ENCODE data around the gene IRX3. TPM values are rescaled to one million over a fixed set of nuclear protein-coding genes. Genes with fewer than 3 reads are reported as not detected.

IRX3 gene
- polyA plus RNA-seq (2013, experiment 1 of 4): 38.6 TPM
- polyA plus RNA-seq (2013, experiment 2 of 4): 42.1 TPM
- polyA plus RNA-seq (2013, experiment 3 of 4): 51.7 TPM
- polyA plus RNA-seq (2013, experiment 4 of 4): 56.5 TPM

GRCh38 chr16:54286366-54287130 is at the start of gene IRX3:
Gene IRX3 (minus strand): TSS chr16:54286787. CDS start chr16:54286050, 737 bp downstream.
- WGBS, 2 experiments: 0% methylated on average over 67 of the region's 67 CpGs
- Histone ChIP-seq H3K27ac (ENCODE audit: insufficient read depth, low read depth, low read length, poor library complexity, severe bottlenecking) (peak within 1 kb of the TSS; percentile 97), H3K4me3 (ENCODE audit: insufficient read depth, low read depth, low read length) (peak within 1 kb of the TSS; percentile 80), H3K9me3 (ENCODE audit: control insufficient read depth, low read length) (no peaks in the 10 kb centered on the region), H3K27me3 (ENCODE audit: control insufficient read depth, insufficient read depth, low read length, poor library complexity, severe bottlenecking) (peaks cover 87% of the 10 kb centered on the region), H3K4me1 (ENCODE audit: control insufficient read depth, insufficient read depth, low read length) (peaks cover 14% of the 10 kb centered on the region), H3K36me3 (ENCODE audit: control insufficient read depth, insufficient read depth, low read length) (no peaks in the 10 kb centered on the region)

- no peak overlapping the region for H3K27ac ChIP-seq (ENCODE audit: insufficient read depth, low read depth, low read length, poor library complexity, severe bottlenecking)
- H3K4me3 ChIP-seq (ENCODE audit: insufficient read depth, low read depth, low read length): no peak overlapping the region
- no peaks in the 10 kb centered on the region for H3K27me3 ChIP-seq (ENCODE audit: control insufficient read depth, insufficient read depth, low read length, poor library complexity, severe bottlenecking)
- H3K36me3 ChIP-seq (ENCODE audit: control insufficient read depth, insufficient read depth, low read length): no peaks in the 10 kb centered on the region
- peaks cover 17% of the 10 kb centered on the region for H3K4me1 ChIP-seq (ENCODE audit: control insufficient read depth, insufficient read depth, low read length)
- H3K9me3 ChIP-seq (ENCODE audit: control insufficient read depth, low read length): no peaks in the 10 kb centered on the region
- 91 to 98% methylated on average over 3 of the region's 3 CpGs for WGBS, 2 experiments
These were observed 48.6 kb upstream of the IRX3 start for GRCh38 chr16:54335230-54335629.

GRCh38 chr16:54334208-54334607 is 47.6 kb upstream of the IRX3 start:
- Histone ChIP-seq H3K4me3 (ENCODE audit: insufficient read depth, low read depth, low read length) (no peak overlapping the region), H3K27me3 (ENCODE audit: control insufficient read depth, insufficient read depth, low read length, poor library complexity, severe bottlenecking) (no peaks in the 10 kb centered on the region)
- 87% methylated on average over 2 of the region's 2 CpGs for WGBS, 2 experiments

GRCh38 chr16:54331241-54332002 is 44.8 kb upstream of the IRX3 start:
- Histone ChIP-seq H3K9me3 (ENCODE audit: control insufficient read depth, low read length) (no peaks in the 10 kb centered on the region), H3K27me3 (ENCODE audit: control insufficient read depth, insufficient read depth, low read length, poor library complexity, severe bottlenecking) (no peaks in the 10 kb centered on the region), H3K4me1 (ENCODE audit: control insufficient read depth, insufficient read depth, low read length) (peaks cover 15% of the 10 kb centered on the region), H3K4me3 (ENCODE audit: insufficient read depth, low read depth, low read length) (no peak overlapping the region), H3K36me3 (ENCODE audit: control insufficient read depth, insufficient read depth, low read length) (no peaks in the 10 kb centered on the region), H3K27ac (ENCODE audit: insufficient read depth, low read depth, low read length, poor library complexity, severe bottlenecking) (peak overlapping the region; percentile 31)
- 15 to 20% methylated on average over 7 of the region's 7 CpGs for WGBS, 2 experiments

More at GRCh38 chr16:54334208-54334607, 47.6 kb upstream of the IRX3 start:
- Histone ChIP-seq H3K36me3 (ENCODE audit: control insufficient read depth, insufficient read depth, low read length) (no peaks in the 10 kb centered on the region), H3K9me3 (ENCODE audit: control insufficient read depth, low read length) (no peaks in the 10 kb centered on the region), H3K4me1 (ENCODE audit: control insufficient read depth, insufficient read depth, low read length) (peaks cover 21% of the 10 kb centered on the region), H3K27ac (ENCODE audit: insufficient read depth, low read depth, low read length, poor library complexity, severe bottlenecking) (no peak overlapping the region)

GRCh38 chr16:54327609-54328008 is 41.0 kb upstream of the IRX3 start:
- WGBS, 2 experiments: 88 to 94% methylated on average over 5 of the region's 5 CpGs
- no peak overlapping the region for H3K27ac ChIP-seq (ENCODE audit: insufficient read depth, low read depth, low read length, poor library complexity, severe bottlenecking)
- no peaks in the 10 kb centered on the region for H3K9me3 ChIP-seq (ENCODE audit: control insufficient read depth, low read length)

GRCh38 chr16:54326266-54326662 is 39.7 kb upstream of the IRX3 start:
- 88 to 98% methylated on average over 3 of the region's 3 CpGs for WGBS, 2 experiments
- Histone ChIP-seq H3K27ac (ENCODE audit: insufficient read depth, low read depth, low read length, poor library complexity, severe bottlenecking) (no peak overlapping the region), H3K9me3 (ENCODE audit: control insufficient read depth, low read length) (no peaks in the 10 kb centered on the region), H3K4me1 (ENCODE audit: control insufficient read depth, insufficient read depth, low read length) (peaks cover 13% of the 10 kb centered on the region), H3K27me3 (ENCODE audit: control insufficient read depth, insufficient read depth, low read length, poor library complexity, severe bottlenecking) (no peaks in the 10 kb centered on the region), H3K4me3 (ENCODE audit: insufficient read depth, low read depth, low read length) (no peak overlapping the region), H3K36me3 (ENCODE audit: control insufficient read depth, insufficient read depth, low read length) (no peaks in the 10 kb centered on the region)

More at GRCh38 chr16:54327609-54328008, 41.0 kb upstream of the IRX3 start:
- no peak overlapping the region for H3K4me3 ChIP-seq (ENCODE audit: insufficient read depth, low read depth, low read length)
- H3K36me3 ChIP-seq (ENCODE audit: control insufficient read depth, insufficient read depth, low read length): no peaks in the 10 kb centered on the region
- no peaks in the 10 kb centered on the region for H3K27me3 ChIP-seq (ENCODE audit: control insufficient read depth, insufficient read depth, low read length, poor library complexity, severe bottlenecking)
- H3K4me1 ChIP-seq (ENCODE audit: control insufficient read depth, insufficient read depth, low read length): peaks cover 13% of the 10 kb centered on the region

GRCh38 chr16:54325616-54326265 is 39.2 kb upstream of the IRX3 start:
- Histone ChIP-seq H3K27me3 (ENCODE audit: control insufficient read depth, insufficient read depth, low read length, poor library complexity, severe bottlenecking) (no peaks in the 10 kb centered on the region), H3K36me3 (ENCODE audit: control insufficient read depth, insufficient read depth, low read length) (no peaks in the 10 kb centered on the region), H3K9me3 (ENCODE audit: control insufficient read depth, low read length) (no peaks in the 10 kb centered on the region), H3K4me3 (ENCODE audit: insufficient read depth, low read depth, low read length) (no peak overlapping the region), H3K4me1 (ENCODE audit: control insufficient read depth, insufficient read depth, low read length) (peaks cover 8% of the 10 kb centered on the region), H3K27ac (ENCODE audit: insufficient read depth, low read depth, low read length, poor library complexity, severe bottlenecking) (no peak overlapping the region)
- WGBS, 2 experiments: 81 to 88% methylated on average over 4 to 5 of the region's 5 CpGs

- WGBS, 2 experiments: 95 to 100% methylated on average over 2 of the region's 2 CpGs
- H3K27ac ChIP-seq (ENCODE audit: insufficient read depth, low read depth, low read length, poor library complexity, severe bottlenecking): no peak overlapping the region
- H3K4me3 ChIP-seq (ENCODE audit: insufficient read depth, low read depth, low read length): no peak overlapping the region
- no peaks in the 10 kb centered on the region for H3K4me1 ChIP-seq (ENCODE audit: control insufficient read depth, insufficient read depth, low read length)
- no peaks in the 10 kb centered on the region for H3K9me3 ChIP-seq (ENCODE audit: control insufficient read depth, low read length)
- no peaks in the 10 kb centered on the region for H3K36me3 ChIP-seq (ENCODE audit: control insufficient read depth, insufficient read depth, low read length)
- no peaks in the 10 kb centered on the region for H3K27me3 ChIP-seq (ENCODE audit: control insufficient read depth, insufficient read depth, low read length, poor library complexity, severe bottlenecking)
These were observed 38.1 kb upstream of the IRX3 start for GRCh38 chr16:54324716-54325115.

- Histone ChIP-seq H3K4me3 (ENCODE audit: insufficient read depth, low read depth, low read length) (no peak overlapping the region), H3K9me3 (ENCODE audit: control insufficient read depth, low read length) (no peaks in the 10 kb centered on the region), H3K4me1 (ENCODE audit: control insufficient read depth, insufficient read depth, low read length) (no peaks in the 10 kb centered on the region), H3K36me3 (ENCODE audit: control insufficient read depth, insufficient read depth, low read length) (no peaks in the 10 kb centered on the region), H3K27ac (ENCODE audit: insufficient read depth, low read depth, low read length, poor library complexity, severe bottlenecking) (no peak overlapping the region), H3K27me3 (ENCODE audit: control insufficient read depth, insufficient read depth, low read length, poor library complexity, severe bottlenecking) (no peaks in the 10 kb centered on the region)
- 69 to 72% methylated on average over 9 of the region's 9 CpGs for WGBS, 2 experiments
These were observed 34.2 kb upstream of the IRX3 start for GRCh38 chr16:54320697-54321340.
